H9 (cell line): Measurements from ENCODE around the gene PEAK3. TPM values are rescaled to one million over a fixed set of nuclear protein-coding genes. Genes with fewer than 3 reads are reported as not detected.

ENCODE experiments used
- DNase-seq: peaks from one replicate; pipeline ENCODE4 v3.0.0-alpha.2; 2017
- H2AFZ ChIP-seq: one replicate; pipeline ENCODE4 v1.6.1; 2013; ENCODE audit warnings: mild to moderate bottlenecking, low read length, control low read depth, moderate library complexity
- H2AK5ac ChIP-seq: 2 replicates; pipeline ENCODE4 v1.6.1; 2013; ENCODE audit warnings: low read length, control low read depth, mixed read lengths; ENCODE audit not compliant: insufficient read length
- H2BK120ac ChIP-seq: one replicate; pipeline ENCODE4 v1.6.1; 2013; ENCODE audit warnings: low read depth, mild to moderate bottlenecking, low read length, control low read depth, inconsistent platforms; ENCODE audit not compliant: poor library complexity, severe bottlenecking
- H2BK12ac ChIP-seq: 2 replicates; pipeline ENCODE4 v1.6.1; 2013; ENCODE audit warnings: low read length, control low read depth, mixed read lengths, low read depth; ENCODE audit not compliant: insufficient read length
- H2BK15ac ChIP-seq: 2 replicates; pipeline ENCODE4 v1.6.1; 2013; ENCODE audit warnings: low read depth, low read length, control low read depth
- H2BK20ac ChIP-seq: one replicate; pipeline ENCODE4 v1.6.1; 2013; ENCODE audit warnings: low read depth, mild to moderate bottlenecking, low read length, control low read depth, inconsistent platforms; ENCODE audit not compliant: poor library complexity, severe bottlenecking
- H2BK5ac ChIP-seq: 2 replicates; pipeline ENCODE4 v1.6.1; 2013; ENCODE audit warnings: low read length, control low read depth, mixed read lengths; ENCODE audit not compliant: insufficient read length
- H3K14ac ChIP-seq: 2 replicates; pipeline ENCODE4 v1.6.1; 2013; ENCODE audit warnings: low read length, control low read depth; ENCODE audit not compliant: insufficient read depth
- H3K18ac ChIP-seq: 2 replicates; pipeline ENCODE4 v1.6.1; 2013; ENCODE audit warnings: low read depth, mild to moderate bottlenecking, mixed read lengths, low read length, control low read depth; ENCODE audit not compliant: insufficient read length
- H3K23ac ChIP-seq: 2 replicates; pipeline ENCODE4 v1.6.1; 2013; ENCODE audit warnings: low read length, control low read depth, mixed read lengths, low read depth; ENCODE audit not compliant: insufficient read length
- H3K23me2 ChIP-seq: 2 replicates; pipeline ENCODE4 v1.6.1; 2013; ENCODE audit warnings: low read depth, mild to moderate bottlenecking, mixed read lengths, low read length, control low read depth; ENCODE audit not compliant: insufficient read length, poor library complexity, severe bottlenecking
- H3K27ac ChIP-seq: 2 replicates; pipeline ENCODE4 v1.5.1; 2013; ENCODE audit warnings: low read length, control low read depth, mixed read lengths, low read depth; ENCODE audit not compliant: insufficient read length
- H3K27me3 ChIP-seq: 2 replicates; pipeline ENCODE4 v1.6.1; 2013; ENCODE audit warnings: low read length, control low read depth, inconsistent platforms; ENCODE audit not compliant: insufficient read depth
- H3K4ac ChIP-seq: 2 replicates; pipeline ENCODE4 v1.6.1; 2013; ENCODE audit warnings: low read depth, mild to moderate bottlenecking, control low read depth, inconsistent platforms, low read length, moderate library complexity
- H3K4me1 ChIP-seq: 2 replicates; pipeline ENCODE4 v1.6.1; 2013; ENCODE audit warnings: low read length, control low read depth, inconsistent platforms; ENCODE audit not compliant: insufficient read depth
- H3K4me2 ChIP-seq: 2 replicates; pipeline ENCODE4 v1.6.1; 2013; ENCODE audit warnings: low read length, control low read depth, mixed read lengths; ENCODE audit not compliant: insufficient read length, insufficient read depth
- H3K56ac ChIP-seq: 2 replicates; pipeline ENCODE4 v1.6.1; 2013; ENCODE audit warnings: low read depth, mild to moderate bottlenecking, mixed read lengths, low read length, control low read depth; ENCODE audit not compliant: insufficient read length
- H3K79me1 ChIP-seq: 2 replicates; pipeline ENCODE4 v1.6.1; 2013; ENCODE audit warnings: low read depth, mild to moderate bottlenecking, moderate library complexity, low read length, control low read depth, inconsistent platforms; ENCODE audit not compliant: insufficient read depth, poor library complexity, severe bottlenecking
- H3K79me2 ChIP-seq: 2 replicates; pipeline ENCODE4 v1.6.1; 2013; ENCODE audit warnings: low read length, control low read depth, inconsistent platforms; ENCODE audit not compliant: insufficient read depth
- H3K9ac ChIP-seq: 2 replicates; pipeline ENCODE4 v1.6.1; 2013; ENCODE audit warnings: low read length, control low read depth, mixed read lengths; ENCODE audit not compliant: insufficient read length; ENCODE audit errors: extremely low read depth
- H3K9me3 ChIP-seq: one replicate; pipeline ENCODE4 v1.6.1; 2013; ENCODE audit warnings: low read depth, low read length, inconsistent platforms; ENCODE audit not compliant: control insufficient read depth
- H3T11ph ChIP-seq: one replicate; pipeline ENCODE4 v1.6.1; 2013; ENCODE audit warnings: mild to moderate bottlenecking, low read length, control low read depth, inconsistent platforms
- H4K20me1 ChIP-seq: one replicate; pipeline ENCODE4 v1.6.1; 2013; ENCODE audit not compliant: control insufficient read depth, insufficient read length, insufficient read depth
- H4K5ac ChIP-seq: 2 replicates; pipeline ENCODE4 v1.6.1; 2013; ENCODE audit warnings: low read depth, mild to moderate bottlenecking, mixed read lengths, low read length, control low read depth; ENCODE audit not compliant: insufficient read length
- H4K8ac ChIP-seq: replicated peaks from 2 replicates; pipeline ENCODE4 v1.6.1; 2013; ENCODE audit warnings: low read length, control low read depth, mixed read lengths, low read depth; ENCODE audit not compliant: insufficient read length
- H4K91ac ChIP-seq: 2 replicates; pipeline ENCODE4 v1.6.1; 2013; ENCODE audit warnings: low read depth, mild to moderate bottlenecking, moderate library complexity, mixed read lengths, low read length, control low read depth; ENCODE audit not compliant: insufficient read length
- H3K27ac Mint-ChIP-seq, 3 experiments: 2 replicates in 2 of 3; 3 replicates in 1 of 3; pipeline ENCODE4 v1.8.0; 2020 to 2021; ENCODE audit warnings: mixed read lengths in 3 of 3, mild to moderate bottlenecking in 1 of 3, moderate library complexity in 1 of 3
- H3K27me3 Mint-ChIP-seq: 2 replicates; pipeline ENCODE4 v1.8.0; 2021; ENCODE audit warnings: low read depth, mild to moderate bottlenecking, moderate library complexity, mixed read lengths
- H3K36me3 Mint-ChIP-seq, 3 experiments: 2 replicates in 2 of 3; 3 replicates in 1 of 3; pipeline ENCODE4 v1.8.0; 2020 to 2021; ENCODE audit warnings: low read depth in 3 of 3, mixed read lengths in 3 of 3; ENCODE audit not compliant: insufficient read depth in 1 of 3
- H3K4me1 Mint-ChIP-seq, 2 experiments: 2 replicates each; pipeline ENCODE4 v1.8.0; 2020; ENCODE audit warnings: mixed read lengths in 2 of 2
- H3K4me3 Mint-ChIP-seq, 2 experiments: 2 replicates in 1 of 2; 3 replicates in 1 of 2; pipeline ENCODE4 v1.8.0; 2020 to 2021; ENCODE audit warnings: mild to moderate bottlenecking in 2 of 2, mixed read lengths in 2 of 2, moderate library complexity in 1 of 2
- H3K9me3 Mint-ChIP-seq, 2 experiments: 2 replicates in 1 of 2; 3 replicates in 1 of 2; pipeline ENCODE4 v1.8.0; 2020; ENCODE audit warnings: mild to moderate bottlenecking in 2 of 2, mixed read lengths in 2 of 2, moderate library complexity in 1 of 2
- WGBS: extraction: QIAGEN DNeasy Blood & Tissue Kit; methylation state at CpG from one replicate; pipeline ENCODE4 v1.1.7; 2013; ENCODE audit warnings: missing lambda C conversion rate, low lambda C conversion rate, mixed read lengths; ENCODE audit not compliant: insufficient read length; ENCODE audit errors: extremely low coverage; 5-methylcytosine and 5-hydroxymethylcytosine counted together
- total RNA-seq: library from RNA; stranded (reverse); gene quantifications from 2 replicates; pipeline ENCODE4 v1.2.1, GENCODE V29; 2021
- TF ChIP-seq, protein P1 (sequence below): fragments of 200-600 bp; sonication (generic); conservative IDR thresholded peaks from 3 replicates; pipeline ENCODE4 v1.8.0; 2021; ENCODE audit warnings: antibody characterized with exemption, mild to moderate bottlenecking

The PEAK3 gene
- total RNA-seq, 1 experiment from 2014 or later, result not detected

DNA sequence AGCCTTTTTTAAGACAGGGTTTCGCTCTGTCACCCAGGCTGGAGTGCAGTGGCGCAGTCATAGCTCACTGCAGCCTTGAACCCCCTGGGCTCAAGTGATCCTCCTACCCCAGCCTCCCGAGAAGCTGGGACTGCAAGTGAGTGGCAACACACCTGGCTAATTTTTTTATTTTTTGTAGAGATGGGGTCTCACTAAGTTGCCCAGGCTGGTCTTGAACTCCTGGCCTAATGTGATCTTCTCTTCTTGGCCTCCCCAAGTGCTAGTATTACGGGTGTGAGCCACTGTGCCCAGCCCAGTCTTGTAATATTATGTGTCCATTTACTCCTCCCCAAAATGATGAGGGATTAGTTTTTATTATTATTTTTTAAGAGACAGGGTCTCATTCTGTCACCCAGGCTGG is 29.1 kb upstream of the PEAK3 start:
- H3K9me3 Mint-ChIP-seq, result peaks cover 0 to 9% of the 10 kb centered on the region in 2 experiments; a peak in 3 of 5 replicates
- DNase-seq, result no peak
- Histone ChIP-seq H3K9ac (no peak overlapping the region), H4K20me1 (no peaks in the 10 kb centered on the region), H4K8ac (no peak overlapping the region), H4K91ac (no peak overlapping the region), H3K79me2 (no peaks in the 10 kb centered on the region), H3T11ph (no peak overlapping the region), H3K4me2 (no peak overlapping the region), H2BK15ac (no peak overlapping the region), H3K27me3 (no peaks in the 10 kb centered on the region; the same call in 1 of the 2 replicates), H2AFZ (no peak overlapping the region), H2BK5ac (no peak overlapping the region), H2BK20ac (no peak overlapping the region), H3K56ac (no peak overlapping the region), H3K4ac (no peak overlapping the region), H3K4me1 (no peaks in the 10 kb centered on the region), H3K27ac (no peak overlapping the region), H3K18ac (no peak overlapping the region), H3K79me1 (no peaks in the 10 kb centered on the region), H3K14ac (no peak overlapping the region), H2BK120ac (no peak overlapping the region), H2AK5ac (no peak overlapping the region), H3K23me2 (no peaks in the 10 kb centered on the region), H3K23ac (no peak overlapping the region), H2BK12ac (no peak overlapping the region), H3K9me3 (no peaks in the 10 kb centered on the region), H4K5ac (no peak overlapping the region)
- peaks cover 0 to 2% (median 0%) of the 10 kb centered on the region in 3 experiments; a peak in 2 of 7 replicates for H3K36me3 Mint-ChIP-seq
- H3K27me3 Mint-ChIP-seq, result peaks cover 73% of the 10 kb centered on the region
- TF ChIP-seq, protein P1, sequence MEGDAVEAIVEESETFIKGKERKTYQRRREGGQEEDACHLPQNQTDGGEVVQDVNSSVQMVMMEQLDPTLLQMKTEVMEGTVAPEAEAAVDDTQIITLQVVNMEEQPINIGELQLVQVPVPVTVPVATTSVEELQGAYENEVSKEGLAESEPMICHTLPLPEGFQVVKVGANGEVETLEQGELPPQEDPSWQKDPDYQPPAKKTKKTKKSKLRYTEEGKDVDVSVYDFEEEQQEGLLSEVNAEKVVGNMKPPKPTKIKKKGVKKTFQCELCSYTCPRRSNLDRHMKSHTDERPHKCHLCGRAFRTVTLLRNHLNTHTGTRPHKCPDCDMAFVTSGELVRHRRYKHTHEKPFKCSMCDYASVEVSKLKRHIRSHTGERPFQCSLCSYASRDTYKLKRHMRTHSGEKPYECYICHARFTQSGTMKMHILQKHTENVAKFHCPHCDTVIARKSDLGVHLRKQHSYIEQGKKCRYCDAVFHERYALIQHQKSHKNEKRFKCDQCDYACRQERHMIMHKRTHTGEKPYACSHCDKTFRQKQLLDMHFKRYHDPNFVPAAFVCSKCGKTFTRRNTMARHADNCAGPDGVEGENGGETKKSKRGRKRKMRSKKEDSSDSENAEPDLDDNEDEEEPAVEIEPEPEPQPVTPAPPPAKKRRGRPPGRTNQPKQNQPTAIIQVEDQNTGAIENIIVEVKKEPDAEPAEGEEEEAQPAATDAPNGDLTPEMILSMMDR, result no peak
- no CpG with 5 or more reads among the region's 4 CpGs for WGBS
- peaks cover 8 to 24% of the 10 kb centered on the region in 2 experiments for H3K4me1 Mint-ChIP-seq
- H3K27ac Mint-ChIP-seq, result no peak overlapping the region
- no peak overlapping the region for H3K4me3 Mint-ChIP-seq
